Dermis blood vessel endothelial cell (primary cell): ENCODE measurements around the gene APOL1. TPM values are rescaled to one million over a fixed set of nuclear protein-coding genes. Genes with fewer than 3 reads are reported as not detected.
"Not testable (repeated sequence)": the region's sequence is repeated elsewhere in the genome, so short reads cannot be mapped to it uniquely, and the experiment has no call there.

Experiments
- DNase-seq: peaks from one replicate; pipeline ENCODE4 v3.0.0; 2010
- total RNA-seq: library from RNA; depleted of rRNA; stranded (reverse); fragments of >200 nt; gene quantifications from 2 replicates; pipeline ENCODE4 v1.2.3, GENCODE V29; 2014

The APOL1 gene
- total RNA-seq, 1 donor from 2014 or later, result 34.9 TPM

GRCh38 chr22:36226189-36226588 is 26.7 kb upstream of the APOL1 start:
- no peak for DNase-seq

GRCh38 chr22:36227396-36227795 is 25.5 kb upstream of the APOL1 start:
- DNase-seq, result no peak

GRCh38 chr22:36227806-36228205 is 25.1 kb upstream of the APOL1 start:
- no peak for DNase-seq

GRCh38 chr22:36228369-36228768 is 24.6 kb upstream of the APOL1 start:
- DNase-seq, result not testable (repeated sequence)

- no peak for DNase-seq
Observed at GRCh38 chr22:36228944-36229343, 24.0 kb upstream of the APOL1 start.

GRCh38 chr22:36229649-36230048 is 23.3 kb upstream of the APOL1 start:
- not testable (repeated sequence) for DNase-seq

GRCh38 chr22:36231051-36231450 is 21.9 kb upstream of the APOL1 start:
- DNase-seq, result peak; percentile 24

GRCh38 chr22:36232715-36233401 is 20.1 kb upstream of the APOL1 start:
- DNase-seq, result no peak

- DNase-seq, result no peak
Observed at GRCh38 chr22:36233796-36234195, 19.1 kb upstream of the APOL1 start.

GRCh38 chr22:36234213-36234612 is 18.7 kb upstream of the APOL1 start:
- no peak for DNase-seq

GRCh38 chr22:36234919-36235318 is 18.0 kb upstream of the APOL1 start:
- DNase-seq, result no peak

- DNase-seq, result no peak
Observed at GRCh38 chr22:36235585-36235984, 17.3 kb upstream of the APOL1 start.

GRCh38 chr22:36236388-36237319 is 16.3 kb upstream of the APOL1 start:
- peak; percentile 7 for DNase-seq

- peak; percentile 41 for DNase-seq
Observed at GRCh38 chr22:36237462-36238372, 15.2 kb upstream of the APOL1 start.

- DNase-seq, result peak; percentile 46
Observed at GRCh38 chr22:36238373-36239149, 14.4 kb upstream of the APOL1 start.

GRCh38 chr22:36239150-36239400 is 13.9 kb upstream of the APOL1 start:
- DNase-seq, result no peak

GRCh38 chr22:36239401-36240171 is 13.3 kb upstream of the APOL1 start, which contains the start of gene APOL2:
APOL2 (minus strand) TSS chr22:36239527; CDS start chr22:36233162, 6,365 bp downstream.
- peak; percentile 95 for DNase-seq

GRCh38 chr22:36243986-36244385 is 8.9 kb upstream of the APOL1 start:
- no peak for DNase-seq

GRCh38 chr22:36244522-36245391 is 8.2 kb upstream of the APOL1 start:
- DNase-seq, result no peak

- no peak for DNase-seq
Observed at GRCh38 chr22:36245805-36246356, 7.1 kb upstream of the APOL1 start.
